Measurements from ENCODE around the gene NUF2.

- TF ChIP-seq CHD1 (IDR thresholded peaks at IDR 0.05; ENCODE audit: low read depth, low read length) = no peak
- no peak for TF ChIP-seq GABPA (IDR thresholded peaks at IDR 0.05; ENCODE audit: borderline replicate concordance, insufficient read depth, low read length)
- no peak for TF ChIP-seq ZNF274 (IDR thresholded peaks at IDR 0.05; ENCODE audit: borderline replicate concordance, extremely low read depth, low read length)
- no peak for TF ChIP-seq HDAC6 (IDR thresholded peaks at IDR 0.05; ENCODE audit: low read depth, low read length)
Observed at GRCh38 chr1:163395790-163396189, 74.0 kb downstream of the NUF2 start.

Measured in H1 (cell line).